Cerebellar nuclear complex (tissue), 1 donor: ENCODE measurements around the gene PRKCZ.
"Not testable (repeated sequence)": the region's sequence is repeated elsewhere in the genome, so short reads cannot be mapped to it uniquely, and the experiment has no call there.

Source experiments
- DNase-seq, 2 experiments: peaks; one replicate each; lab custom pipeline; 2025; lab: John Stamatoyannopoulos, UW

The PRKCZ gene

DNA sequence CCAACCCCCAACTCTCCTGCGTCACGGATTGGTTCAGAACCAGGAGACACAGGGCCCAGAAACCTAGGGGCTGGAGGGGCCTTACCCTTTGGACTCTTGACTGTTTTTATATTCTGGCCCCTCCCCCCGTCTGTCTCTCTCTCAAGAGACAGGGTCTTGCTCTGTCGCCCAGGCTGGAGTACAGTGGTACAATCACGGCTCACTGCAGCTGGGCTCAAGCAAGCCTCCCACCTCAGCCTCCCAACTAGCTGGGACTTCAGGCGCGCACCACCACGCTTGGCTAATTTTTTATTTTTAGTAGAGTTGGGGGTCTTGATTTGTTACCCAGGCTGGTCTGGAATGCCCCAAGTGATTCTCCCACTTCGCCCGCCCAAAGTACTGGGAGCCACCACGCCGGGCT, 52.5 kb downstream of the PRKCZ start:
- DNase-seq = no peak

DNA sequence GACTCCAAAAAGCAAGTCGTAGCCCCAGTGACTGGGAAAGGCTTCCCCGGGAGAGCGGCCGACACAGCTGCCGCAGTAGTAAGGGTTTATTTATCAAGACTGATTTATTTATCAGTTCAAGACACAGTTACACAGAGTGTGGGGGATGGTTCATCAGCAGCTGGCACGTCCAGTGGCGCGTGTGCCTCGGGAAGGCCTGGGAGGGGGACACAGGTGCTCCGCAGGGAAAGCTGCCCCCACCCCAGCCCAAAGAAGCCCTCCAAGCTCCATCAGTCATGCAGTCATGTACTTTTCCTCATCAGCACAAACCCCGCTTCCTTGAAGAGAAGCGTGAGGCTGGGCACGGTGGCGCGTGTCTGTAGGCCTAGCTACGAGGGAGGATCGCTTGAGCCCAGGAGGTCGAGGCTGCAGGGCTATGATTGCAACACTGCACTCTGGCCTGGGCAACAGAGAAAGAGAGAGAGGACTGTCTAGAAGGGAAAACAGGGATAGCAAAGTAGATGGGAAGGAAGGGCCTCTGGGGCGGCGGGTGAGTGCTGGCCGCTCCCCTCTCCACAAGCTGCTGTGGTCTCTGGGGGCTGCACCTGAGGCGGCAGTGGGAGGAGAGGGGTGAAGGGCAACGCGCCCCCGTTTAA, 53.2 kb downstream of the PRKCZ start:
- no peak for DNase-seq

DNA sequence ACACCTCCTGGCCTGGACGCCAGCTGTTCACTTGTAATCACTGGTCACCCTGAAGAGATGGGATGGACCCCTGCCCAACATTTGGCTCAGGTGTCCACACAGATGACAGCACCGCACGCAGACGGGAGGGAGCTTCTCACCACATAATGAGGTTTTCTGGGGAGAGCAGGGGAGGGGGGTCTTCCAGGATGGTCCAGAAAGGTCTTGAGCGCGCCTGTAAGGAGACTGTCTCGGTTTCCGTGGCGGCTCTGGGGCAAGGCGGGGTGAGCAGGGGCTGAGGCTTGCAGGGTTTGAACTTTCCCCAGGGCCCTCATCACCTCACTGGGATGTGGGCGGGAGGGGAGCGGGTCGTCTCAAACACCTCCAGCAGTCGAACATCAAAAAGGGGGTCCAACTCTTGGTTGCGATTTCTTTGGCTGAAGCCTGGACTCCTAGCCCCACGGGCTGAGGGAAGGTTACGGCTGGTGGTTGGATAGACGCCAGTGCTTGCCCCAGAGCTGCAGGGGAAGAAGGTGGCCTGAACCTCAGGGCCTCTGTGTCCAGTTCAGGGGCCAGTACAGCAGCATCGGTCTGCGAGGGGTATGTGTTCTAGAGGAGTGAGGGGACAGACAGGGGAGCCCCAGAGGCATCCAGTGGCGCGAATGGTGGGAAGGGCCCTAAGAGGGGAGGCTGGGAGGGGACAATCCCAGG, 53.8 kb downstream of the PRKCZ start:
- DNase-seq = no peak

DNA sequence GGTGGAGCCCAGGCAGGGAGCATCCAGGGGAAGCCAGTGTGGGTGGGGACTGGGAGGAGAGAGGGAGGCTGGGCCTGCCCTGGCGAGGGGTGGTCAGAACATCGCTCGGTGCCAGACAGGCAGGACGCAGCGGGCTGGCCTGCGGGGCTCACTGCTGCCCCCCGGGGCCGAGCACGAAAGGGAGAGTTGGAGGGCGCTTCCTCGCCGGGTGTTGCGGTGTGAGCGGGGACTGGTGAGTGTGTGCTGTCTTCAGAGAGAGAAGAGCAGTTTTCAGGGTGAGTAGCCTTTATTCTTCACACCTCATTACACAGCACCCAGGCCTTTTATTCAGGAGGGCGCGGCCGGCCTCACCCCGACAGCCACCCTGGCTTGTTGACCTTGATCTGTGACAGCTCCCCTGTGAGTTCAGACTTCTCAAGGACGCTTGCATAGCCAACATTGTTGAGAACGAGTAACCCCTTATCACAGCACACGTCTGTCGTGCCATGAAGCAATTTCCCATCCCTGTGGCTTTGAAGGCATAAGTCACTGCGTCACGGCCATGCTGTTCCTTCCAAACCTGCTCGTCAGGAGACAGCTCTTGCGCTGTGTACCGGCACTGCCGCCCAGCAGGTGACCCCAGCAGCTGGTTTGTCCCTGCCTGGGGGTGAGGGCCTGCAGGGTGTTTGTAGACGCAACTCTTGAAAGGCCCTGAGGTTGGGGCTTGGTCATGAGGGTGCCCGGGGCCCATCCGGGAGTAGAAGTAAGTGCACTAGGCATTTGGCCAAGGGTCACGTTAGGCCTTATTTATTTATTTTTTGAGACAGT, 54.6 kb downstream of the PRKCZ start:
- no peak for DNase-seq

DNA sequence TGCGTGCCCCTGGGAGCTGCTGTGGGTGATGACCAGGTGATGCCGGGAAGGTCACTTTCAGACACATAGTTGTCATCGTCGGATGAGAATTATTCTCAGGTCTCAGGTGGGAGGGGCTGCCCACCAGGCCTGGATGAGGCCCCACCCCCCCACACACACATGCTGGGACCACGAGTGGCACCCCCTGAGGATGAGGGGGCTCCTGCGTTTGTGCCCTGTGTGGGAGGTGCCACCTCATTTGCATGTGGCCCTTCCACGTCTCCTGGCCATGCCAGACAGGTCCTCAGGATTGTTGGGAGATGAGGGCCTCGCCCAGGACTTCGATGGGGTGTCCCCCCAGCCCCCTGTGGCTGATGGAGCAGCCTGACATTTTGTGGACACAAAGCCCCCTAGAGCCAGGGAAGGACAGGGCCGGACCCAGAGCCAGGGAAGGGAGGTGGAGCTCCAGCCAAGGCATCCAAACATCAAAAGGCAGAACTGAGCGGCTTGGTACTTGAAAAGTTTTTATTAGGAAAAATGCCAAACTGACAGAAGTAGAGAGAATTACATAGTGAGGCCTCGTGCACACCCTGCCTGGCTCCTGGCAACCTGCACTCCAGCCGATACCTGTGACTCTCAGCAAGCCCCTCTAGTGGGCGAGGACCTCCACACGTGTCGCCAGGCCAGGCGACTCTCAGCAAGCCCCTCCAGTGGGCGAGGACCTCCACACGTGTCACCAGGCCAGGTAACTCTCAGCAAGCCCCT, 55.7 kb downstream of the PRKCZ start:
- DNase-seq = no peak

DNA sequence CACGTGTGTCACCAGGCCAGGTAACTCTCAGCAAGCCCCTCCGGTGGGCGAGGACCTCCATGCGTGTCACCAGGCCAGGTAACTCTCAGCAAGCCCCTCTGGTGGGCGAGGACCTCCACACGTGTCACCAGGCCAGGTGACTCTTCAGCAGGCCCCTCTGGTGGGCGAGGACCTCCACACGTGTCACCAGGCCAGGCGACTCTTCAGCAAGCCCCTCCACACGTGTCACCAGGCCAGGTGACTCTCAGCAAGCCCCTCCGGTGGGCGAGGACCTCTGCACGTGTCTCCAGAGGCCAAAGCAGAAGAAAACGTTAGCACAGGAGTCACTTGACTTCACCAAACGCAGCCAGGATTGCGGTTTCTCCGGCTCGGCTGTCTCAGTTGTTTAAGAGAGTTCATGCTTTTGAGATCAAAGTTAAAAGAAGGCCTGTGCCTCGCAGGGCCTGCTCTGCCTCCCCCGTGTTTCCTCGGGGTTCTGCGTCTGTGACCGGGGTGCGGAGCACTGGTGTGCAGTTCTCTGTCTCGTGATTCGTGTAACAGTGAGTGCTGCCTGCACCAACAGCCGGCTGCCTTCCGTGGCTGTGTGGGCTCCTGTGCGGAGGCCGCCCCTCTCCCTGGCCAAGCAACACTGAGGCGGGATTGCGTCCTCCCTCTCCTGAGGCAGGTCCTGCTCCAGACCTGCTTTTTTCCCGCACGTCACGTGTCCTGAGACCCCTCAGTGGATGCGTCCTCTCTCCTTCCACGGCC, 56.6 kb downstream of the PRKCZ start:
- DNase-seq = no peak

DNA sequence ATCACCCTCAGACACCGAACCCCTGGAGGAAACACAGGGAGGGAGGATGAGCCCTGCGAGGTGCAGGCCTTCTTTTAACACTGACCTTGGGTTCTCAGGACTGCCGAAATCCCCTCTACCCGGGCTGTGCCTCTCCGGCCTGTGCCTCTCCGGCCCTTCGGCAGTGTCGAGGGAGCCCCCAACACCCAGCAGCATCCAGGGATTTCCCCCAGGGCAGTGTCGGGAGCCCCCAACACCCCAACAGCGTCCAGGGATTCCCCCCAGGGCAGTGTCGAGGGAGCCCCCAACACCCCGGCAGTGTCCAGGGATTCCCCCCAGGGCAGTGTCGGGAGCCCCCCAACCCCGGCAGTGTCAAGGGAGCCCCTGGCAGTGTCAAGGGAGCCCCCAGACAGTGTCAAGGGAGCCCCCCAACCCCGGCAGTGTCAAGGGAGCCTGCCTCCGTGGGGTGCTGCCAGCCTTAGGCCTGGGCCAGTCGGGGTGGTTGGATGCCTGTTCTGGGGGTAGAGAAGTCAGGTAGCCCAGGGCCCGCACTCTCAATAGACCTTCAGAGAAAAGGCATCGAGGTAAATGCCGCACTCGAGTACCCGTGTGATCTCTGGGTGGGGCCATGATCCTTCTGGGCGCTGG, 57.5 kb downstream of the PRKCZ start:
- no peak for DNase-seq

DNA sequence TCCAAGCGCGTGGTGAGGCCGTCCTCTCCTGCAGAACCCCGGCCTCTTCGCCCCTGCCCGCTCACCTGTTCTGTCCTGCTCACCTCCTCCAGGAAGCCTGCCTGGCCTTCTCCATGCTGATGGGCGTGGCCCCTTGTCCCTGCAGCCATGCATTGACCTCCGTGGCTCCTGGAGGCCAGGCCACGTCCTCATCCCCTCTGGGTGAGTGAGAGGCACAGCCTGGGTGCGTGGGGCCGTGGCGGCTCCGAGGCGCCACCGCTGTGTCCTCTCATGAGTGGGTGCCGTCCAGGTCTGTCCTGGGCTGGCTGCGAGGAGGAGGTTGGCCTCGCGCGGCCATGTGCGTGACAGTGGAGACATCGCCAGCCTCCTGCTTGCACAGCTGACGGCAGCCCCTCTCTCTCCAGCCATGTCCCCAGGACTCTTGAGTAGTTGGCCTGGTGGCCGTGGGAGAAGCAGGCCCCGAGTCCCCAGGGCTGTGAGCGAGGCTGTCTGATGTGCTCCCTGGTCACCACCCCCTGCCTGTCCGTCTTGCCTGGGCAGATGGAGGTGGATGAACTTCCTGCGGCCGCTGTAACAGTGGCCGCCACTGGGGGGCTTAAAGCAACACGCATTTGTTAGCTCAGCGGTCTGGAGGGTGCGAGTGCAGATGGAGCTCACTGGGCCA, 58.1 kb downstream of the PRKCZ start:
- DNase-seq = peak in 1 of 2 experiments; percentile 56

DNA sequence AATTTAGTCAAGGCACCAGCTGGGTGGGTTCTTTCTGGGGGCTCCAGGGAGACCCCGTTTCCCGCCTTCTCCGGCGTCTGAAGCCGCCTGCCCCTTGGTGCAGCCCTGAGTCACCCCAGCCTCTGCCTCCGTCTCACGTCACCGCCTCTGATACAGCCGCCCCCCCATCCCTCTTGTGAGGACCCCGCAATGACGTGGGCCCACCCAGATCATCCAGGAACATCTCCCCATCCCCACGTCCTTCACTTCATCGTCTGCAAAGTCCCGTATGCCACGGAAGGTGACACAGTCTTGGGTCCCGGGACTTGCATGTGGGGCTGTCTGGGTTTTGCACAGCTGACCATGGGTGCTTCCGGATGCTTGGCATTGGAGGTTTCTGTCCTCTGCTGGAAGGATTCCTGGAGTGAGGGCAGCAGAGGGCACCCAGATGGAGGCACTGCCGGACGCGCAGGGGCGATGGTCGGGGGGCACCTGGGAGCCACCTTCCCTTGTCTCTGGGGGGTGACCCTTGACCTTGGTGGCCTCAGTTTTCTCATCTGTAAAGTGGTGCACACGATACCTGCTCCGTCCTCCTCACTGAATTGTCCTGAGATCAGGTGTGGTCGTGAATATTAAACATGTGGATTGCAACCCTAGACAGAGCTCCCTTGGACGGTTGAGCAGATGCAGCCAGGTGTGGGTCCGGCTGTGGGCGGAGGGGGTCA, 58.8 kb downstream of the PRKCZ start:
- DNase-seq = no peak

DNA sequence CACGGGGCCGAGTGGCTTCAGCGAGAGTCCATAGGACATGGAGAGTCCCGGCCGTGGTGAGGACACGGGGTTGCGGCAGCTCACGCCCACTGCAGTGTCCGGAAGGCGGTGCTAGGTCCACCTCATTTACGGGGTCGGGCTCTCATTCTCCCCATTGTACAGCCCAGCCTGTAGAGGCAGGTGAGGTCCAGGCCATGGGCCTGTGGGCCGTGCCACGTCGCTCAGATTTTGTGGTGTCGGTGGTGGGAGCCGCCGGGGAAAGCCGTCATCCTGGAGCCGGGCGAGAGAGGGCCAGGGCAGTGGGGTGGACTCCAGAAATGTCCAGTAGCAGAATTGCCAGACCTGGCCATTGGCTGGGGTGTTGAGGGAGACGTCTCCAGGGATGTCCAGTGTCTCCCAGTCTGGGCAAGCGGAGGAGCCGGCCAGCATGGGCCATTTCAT, 59.4 kb downstream of the PRKCZ start:
- no peak for DNase-seq

DNA sequence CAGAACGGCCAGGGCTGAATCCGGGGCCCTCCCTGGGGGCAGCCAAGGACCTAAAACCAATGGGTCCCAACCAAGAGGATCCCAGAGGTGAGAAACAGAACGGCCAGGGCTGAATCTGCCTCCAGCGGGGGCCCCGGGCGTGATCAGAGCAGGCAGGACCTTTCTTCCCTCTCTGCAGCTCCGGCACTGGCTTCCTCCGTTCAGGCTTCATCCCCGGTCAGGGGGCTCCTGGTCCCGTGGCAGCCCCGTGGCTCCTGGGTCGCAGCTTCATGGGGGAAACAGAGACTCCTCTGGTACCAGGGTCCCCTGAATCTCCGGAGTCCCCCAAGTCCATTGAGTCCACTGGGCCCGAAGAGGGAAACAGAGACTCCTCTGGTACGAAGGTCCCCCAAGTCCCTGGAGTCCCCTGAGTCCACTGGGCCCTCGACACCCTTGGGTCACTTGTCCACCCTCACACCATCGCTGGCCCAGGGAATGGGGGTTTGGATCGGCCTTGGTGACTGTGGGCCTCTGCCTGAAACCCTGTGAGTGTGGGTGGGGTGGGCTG, 60.1 kb downstream of the PRKCZ start:
- DNase-seq = no peak

DNA sequence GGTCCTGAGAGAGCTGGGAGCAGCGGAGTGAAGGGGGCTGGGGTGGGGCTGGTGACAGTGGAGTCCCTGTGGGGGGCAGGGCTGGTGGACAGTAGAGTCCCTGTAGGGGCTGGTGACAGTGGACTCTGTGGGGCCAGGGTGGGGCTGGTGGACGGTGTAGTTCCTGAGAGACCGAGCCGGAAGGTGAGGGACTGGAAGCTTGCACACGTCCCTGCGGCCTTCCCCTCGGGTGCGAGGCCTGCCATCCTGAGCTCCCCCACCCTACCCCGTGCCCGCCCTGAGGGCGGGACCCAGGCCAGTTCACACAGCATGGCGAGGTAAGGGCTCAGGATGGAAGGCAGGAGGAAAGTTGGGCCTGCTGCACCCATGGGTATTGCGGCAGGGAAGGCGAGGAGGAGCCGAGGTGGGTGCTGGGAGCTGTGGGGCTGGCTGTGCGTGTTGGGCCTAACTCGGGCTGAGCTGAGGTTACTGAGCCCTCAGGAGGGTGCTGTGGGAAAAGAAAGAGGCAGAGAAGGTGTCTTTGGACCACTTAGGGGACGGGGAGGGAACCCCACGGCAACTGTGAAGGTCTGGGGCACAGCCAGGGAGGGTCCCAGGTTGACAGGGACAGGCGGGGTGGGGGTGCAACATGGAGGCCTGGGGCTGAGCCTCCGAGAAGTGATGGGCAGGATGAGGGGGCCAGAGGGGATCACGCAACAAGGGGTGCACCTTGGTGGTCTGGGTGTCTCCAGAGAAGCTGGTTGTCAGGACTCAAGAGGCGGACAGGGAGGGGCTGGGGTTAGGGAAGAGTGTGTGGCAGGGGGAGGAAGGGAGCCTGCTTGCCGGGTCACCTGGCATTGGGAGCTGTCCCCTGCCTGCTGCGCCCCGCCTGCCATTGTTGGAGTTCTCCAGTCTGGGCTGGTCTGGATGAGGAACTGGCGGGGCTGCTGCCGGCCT, 60.8 kb downstream of the PRKCZ start:
- no peak for DNase-seq

DNA sequence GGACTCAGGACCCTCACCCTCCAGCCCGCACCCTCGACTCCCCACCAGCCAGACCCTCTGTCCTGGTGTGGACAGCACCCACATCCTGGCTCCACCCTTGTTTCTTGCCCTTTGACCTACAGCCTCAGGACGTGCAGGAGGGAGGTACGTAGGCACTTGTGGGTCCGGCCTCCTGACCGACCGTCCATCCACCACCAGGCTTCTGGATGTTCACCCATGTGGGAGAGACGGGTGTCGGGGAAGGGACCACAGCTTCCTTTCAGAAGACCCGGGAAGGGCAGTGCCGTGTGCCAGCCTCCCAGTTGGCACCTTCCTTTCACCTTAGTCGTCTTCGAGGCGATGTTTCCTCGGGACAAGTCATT, 61.4 kb downstream of the PRKCZ start:
- no peak for DNase-seq

DNA sequence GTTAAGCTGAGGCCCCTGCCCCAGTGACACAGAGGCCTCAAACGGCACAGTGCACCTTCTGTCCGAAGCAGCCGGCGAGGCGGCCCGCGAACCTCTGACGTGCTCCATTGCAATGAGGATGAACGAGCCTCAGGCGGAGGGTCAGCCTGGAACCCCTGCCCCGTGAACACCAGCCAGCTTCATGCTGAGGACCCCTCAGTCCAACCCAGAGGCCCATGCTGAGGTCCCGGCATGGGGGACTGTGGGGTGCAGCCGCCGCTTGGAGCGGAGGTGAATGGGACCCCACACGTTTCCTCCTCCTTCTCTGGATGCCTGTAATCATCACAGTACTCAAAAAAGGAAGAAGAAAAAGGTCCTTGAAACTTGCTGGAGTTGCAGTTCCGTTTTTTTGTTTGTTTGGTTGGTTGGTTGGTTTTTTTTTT, 62.1 kb downstream of the PRKCZ start:
- no peak for DNase-seq

DNA sequence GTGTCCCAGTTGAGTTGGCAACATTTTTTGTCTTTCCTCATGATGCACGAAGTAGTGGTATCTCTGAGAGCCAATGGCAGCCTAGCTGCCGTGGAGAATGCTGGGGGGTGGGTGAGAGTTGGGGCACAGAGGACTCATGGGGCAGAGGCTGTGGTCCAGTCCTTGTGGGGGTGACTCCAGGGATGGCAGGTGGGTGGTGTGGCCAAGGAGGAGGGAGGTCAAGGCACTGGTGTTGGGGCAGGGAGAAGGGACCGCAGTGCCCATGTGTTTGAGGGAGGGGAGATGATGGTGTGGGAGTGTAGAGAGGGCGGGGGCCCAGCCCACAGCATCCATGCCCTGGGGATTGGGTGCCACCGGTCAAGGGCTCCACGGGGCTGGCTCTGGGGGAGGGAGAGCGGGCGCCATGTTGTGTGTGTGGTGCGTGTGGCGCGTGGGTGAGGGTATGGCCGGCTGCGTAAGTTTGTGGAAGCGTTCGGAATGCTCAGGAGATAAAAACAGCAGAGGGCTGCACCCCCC, 63.5 kb downstream of the PRKCZ start:
- no peak for DNase-seq

DNA sequence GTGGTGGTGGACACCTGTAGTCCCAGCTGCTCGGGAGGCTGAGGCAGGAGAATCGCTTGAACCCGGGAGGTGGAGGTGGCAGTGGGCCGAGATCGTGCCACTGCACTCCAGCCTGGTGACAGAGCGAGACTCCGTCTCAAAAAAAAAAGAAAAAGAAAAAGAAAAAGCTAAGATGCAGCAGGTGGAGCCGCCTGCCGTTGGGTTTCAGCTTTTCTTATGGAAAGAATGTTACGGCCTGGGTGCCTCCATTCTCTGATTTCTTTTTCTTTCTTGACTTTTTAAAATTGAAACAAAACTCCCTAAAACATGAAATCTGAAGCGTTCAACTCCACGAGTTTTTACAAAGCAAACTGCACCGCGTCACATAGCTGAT, 64.4 kb downstream of the PRKCZ start:
- DNase-seq = not testable (repeated sequence)

DNA sequence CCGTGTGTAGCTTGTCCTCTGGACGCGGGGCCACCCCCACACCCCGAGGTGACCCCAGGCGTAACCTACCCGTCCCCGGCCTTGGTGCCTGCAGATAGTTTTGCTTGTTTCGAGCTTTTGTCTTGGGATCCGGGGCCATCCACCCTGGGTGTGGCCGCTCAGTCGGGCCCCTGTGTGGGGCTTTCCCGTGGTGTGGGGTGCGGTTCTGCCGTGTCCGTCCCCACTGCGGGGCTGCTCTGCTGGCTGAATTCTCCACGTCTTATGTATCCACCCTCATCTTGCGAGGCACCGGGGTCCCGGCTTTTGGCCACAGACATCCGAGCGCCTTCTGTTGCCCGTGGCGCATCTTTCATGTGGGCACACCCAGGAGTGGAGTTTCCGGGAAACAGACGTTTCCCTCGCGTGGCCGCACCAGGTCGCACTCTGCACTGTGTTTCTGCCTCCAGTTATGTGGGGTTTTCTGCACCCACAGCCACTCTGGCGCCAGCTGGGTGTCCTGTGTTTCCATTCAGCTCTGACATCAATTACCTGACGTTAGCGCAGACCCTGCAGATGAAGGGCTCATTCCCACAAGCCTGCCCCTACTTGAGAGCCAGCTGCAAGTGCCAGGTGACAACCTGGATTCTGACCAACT, 64.9 kb downstream of the PRKCZ start:
- DNase-seq = no peak
